Renal cortical epithelial cell (primary cell): Measurements from ENCODE around the gene PRR23B. TPM values are rescaled to one million over a fixed set of nuclear protein-coding genes. Genes with fewer than 3 reads are reported as not detected.
"Not testable (repeated sequence)": the region's sequence is repeated elsewhere in the genome, so short reads cannot be mapped to it uniquely, and the experiment has no call there.

Source experiments
- DNase-seq: peaks from one replicate; pipeline ENCODE4 v3.0.0-alpha.2; 2011; ENCODE audit warnings: low read depth
- total RNA-seq: library from RNA; depleted of rRNA; stranded (reverse); fragments of >200 nt; gene quantifications from 2 replicates; pipeline ENCODE4 v1.2.3, GENCODE V29; 2014

PRR23B gene
- not detected in 2 replicates for total RNA-seq

DNA sequence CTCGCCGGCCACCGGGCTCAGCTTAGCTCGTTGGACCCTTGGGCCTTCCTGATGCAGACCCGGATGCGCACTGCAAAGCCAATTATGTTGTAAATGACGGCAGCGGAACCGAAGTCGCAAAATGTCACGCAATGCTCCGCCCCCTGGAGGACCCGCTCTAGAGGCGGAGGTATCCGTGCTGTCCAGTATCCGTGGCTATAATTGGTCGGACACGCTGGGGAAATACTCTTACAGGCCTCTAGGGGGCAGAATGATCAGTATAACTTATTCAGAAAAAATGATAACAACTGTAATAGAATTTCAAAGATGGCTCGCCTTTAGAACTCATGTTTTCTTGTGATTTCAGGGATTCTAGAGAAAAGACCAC lies at the start of gene PRR23B:
PRR23B (minus strand) TSS at position 59 of the 367 bp plus-strand sequence. CDS start 265 bp downstream, outside the sequence.
- DNase-seq, result no peak

DNA sequence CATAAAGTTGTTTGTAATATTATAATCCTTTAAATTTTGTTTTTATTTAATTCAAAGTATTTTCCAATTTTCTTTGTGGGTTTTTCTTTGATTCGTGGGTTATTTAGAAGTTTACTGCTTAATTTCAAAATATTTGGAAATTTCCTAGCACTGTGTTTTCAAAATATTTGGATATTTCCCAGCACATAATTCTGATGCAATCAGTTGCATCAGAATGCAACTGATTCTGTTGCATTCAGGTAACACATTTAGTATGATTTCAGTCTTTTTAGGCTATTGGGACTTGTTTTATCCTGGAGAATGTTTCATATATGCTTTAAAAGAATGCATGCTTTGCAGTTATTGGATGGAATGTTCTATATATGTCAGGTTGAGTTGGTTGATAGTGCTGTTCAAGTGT lies 42.2 kb upstream of the PRR23B start:
- no peak for DNase-seq

GRCh38 chr3:139052802-139053600 lies 32.3 kb upstream of the PRR23B start:
- no peak for DNase-seq

- no peak for DNase-seq
Observed at GRCh38 chr3:139044366-139045210, 23.9 kb upstream of the PRR23B start, which contains the start of gene PRR23C. Gene PRR23C, minus strand, starts transcription at chr3:139044892. Its CDS starts 272 bp downstream, at chr3:139044620.

- no peak for DNase-seq
Observed at GRCh38 chr3:139043554-139044365, 23.0 kb upstream of the PRR23B start.

- no peak for DNase-seq
Observed at GRCh38 chr3:139037478-139037877, 16.8 kb upstream of the PRR23B start.

- no peak for DNase-seq
Observed at GRCh38 chr3:139032326-139033002, 11.7 kb upstream of the PRR23B start.

GRCh38 chr3:139030576-139030975 lies 9.8 kb upstream of the PRR23B start:
- not testable (repeated sequence) for DNase-seq

GRCh38 chr3:139024968-139025367 lies 4.2 kb upstream of the PRR23B start:
- no peak for DNase-seq

GRCh38 chr3:139020036-139020867 lies 474 bp downstream of the PRR23B start:
- no peak for DNase-seq

DNA sequence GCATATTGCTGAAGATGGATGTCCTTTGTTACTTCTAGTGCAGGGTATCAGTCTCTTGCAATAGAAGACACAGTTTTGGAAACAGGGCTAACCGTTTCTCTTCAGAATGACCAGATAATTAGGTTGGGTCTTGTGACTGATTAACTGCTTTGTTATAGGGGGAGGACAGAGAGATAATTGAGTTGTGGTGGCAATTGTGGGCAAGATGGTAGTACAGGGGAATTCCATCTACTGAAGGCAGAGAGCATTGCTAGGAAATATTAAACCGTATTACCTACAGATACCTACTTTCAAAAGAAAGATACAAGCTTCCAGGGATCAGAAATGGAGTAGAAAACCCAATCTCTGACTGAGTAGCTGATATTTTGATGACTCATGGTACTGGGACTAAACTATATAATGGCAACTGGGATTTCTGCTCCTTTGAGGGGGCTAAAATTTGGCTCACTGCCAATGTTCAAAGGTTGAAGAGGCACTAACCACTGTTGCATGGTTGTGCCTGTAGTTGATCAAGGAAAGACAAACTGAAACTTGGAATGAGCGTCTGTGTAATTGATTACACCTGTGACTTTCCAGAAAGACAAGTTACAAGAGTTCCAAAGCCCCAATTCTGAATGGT lies 4.2 kb downstream of the PRR23B start:
- DNase-seq, result peak; percentile 13

GRCh38 chr3:139006051-139006716 lies 14.5 kb downstream of the PRR23B start, which contains the start of gene PRR23A:
Gene PRR23A, minus strand, starts transcription at chr3:139006268. Its CDS starts 0 bp downstream, at chr3:139006268.
- no peak for DNase-seq

DNA sequence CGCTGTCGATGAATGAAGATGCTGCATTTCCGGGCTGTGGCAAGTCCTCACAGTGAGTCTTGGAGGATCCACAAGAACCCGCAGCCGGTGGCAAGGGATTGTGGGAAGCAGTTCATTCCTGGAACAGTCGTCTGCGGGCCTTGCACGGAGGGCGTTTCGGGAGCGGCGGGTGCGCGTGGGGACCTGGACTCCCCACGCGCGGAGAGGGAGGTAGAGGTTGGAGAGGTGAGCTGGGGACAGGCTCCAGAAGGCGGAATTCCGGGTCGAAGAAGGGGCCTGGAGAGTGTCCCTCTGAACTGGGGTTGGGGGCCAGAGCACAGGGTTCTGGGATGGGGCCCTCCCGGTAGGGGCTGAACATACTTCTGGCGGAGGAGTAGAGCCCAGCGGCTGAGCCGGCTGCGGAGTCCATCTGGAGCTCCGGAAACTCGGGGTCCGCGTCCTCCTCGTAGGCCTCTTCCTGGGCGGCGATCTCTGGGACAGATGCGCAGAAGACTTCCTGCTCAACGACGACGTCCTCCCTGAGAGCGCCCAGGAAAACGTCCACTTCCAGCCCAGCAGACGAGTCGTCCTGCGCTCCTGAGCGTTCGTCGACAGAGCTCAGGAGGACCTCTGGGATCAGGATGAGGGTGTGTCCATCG lies 15.3 kb downstream of the PRR23B start:
- no peak for DNase-seq

DNA sequence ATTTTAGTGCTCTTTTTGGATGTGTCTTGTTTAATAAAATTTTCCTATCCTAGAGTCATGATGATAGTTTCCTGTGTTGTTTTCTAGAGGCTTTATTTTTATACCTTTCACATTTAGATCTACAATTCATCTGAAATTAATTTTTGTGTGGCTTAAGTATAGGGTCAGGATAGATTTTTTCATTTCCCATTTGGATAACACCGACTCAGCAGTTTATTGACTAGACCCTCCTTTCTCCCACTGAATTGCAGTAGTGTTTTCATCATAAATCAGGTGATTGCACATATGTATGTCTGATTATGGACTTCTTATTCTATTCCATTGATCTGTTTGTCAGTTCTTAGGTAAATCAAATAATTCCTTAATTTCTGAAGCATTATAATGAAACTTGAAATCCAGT lies 25.0 kb downstream of the PRR23B start:
- DNase-seq, result no peak

DNA sequence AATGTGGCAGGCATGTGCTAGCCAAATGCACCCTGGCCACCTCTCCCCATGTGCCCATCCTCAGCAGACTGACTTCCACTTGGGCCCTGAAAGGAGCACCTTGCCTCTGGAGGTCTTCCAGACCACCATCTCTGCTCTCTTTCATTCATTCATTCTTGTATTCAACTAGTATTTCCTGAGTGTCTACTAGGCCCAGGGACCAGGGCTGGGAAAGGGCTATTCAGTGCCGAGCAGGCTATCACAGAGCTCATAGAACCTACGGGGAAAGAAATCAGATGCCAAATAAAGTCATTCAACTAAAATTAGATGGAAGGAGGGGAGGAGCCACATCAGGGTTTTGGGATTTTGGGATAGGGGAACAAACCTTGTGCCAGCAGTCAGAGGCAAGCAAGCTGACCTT lies 33.5 kb downstream of the PRR23B start:
- DNase-seq, result no peak

DNA sequence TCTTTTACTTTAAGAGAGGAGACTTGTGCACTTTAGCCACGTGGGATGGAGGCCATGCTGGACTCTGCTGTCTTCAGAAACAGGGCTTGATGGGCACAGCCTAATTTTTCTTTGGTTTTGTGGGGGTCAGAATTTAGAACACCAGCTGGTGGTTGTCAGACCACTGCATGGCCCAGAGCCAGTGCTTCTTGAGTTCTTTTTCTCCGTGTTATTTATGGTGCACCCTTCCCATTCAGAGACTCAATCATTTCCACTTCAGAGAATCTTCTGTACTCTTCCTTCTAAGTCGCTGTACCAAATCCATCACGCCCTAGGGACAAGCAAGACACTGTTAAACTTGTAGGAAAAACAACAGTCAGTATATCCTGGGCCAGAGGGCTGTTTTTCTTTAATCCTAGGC lies 34.8 kb downstream of the PRR23B start:
- no peak for DNase-seq

DNA sequence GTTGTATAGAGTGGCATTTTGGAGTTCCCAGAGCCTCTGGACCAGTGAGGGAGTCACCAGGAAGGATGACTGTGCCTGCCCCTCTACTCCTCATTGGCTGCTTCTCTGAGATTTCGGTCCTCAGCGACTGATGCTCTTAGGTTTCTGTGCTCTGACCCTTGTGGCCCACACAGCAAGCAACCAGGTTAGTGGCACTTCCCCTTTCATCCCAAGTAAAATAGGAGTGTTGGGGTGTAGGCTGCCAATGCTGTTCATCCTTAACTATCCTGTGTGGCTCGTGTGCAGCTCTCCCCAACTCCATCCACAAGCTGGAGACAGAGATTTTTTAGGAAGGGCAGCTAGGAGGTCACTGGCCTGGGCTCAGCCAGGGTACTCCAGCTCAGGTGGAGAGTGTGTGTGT lies 35.9 kb downstream of the PRR23B start:
- DNase-seq, result no peak

GRCh38 chr3:138976047-138976446 lies 44.7 kb downstream of the PRR23B start:
- DNase-seq, result no peak

DNA sequence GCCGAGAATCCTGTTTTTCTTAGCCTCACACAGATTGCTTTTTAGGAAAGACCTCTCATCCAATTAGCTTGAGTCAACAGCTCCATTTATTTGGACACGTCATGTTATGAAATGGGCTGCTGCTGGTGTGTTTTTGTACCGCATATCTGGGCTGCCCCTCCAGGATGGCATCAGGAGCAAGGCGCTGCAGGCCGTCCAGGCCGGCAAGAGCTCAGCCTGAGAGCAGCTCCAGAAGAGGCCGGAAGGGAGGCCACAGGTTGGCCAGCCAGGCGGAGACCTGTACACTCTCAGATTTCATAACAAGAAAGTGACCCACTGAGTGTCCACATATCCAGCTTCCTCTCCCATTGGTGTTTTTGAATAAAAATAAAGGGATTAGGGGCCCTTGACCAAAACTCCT lies 45.4 kb downstream of the PRR23B start:
- DNase-seq, result no peak
